ENCODE measurements around the gene CRADD. TPM values are rescaled to one million over a fixed set of nuclear protein-coding genes. Genes with fewer than 3 reads are reported as not detected.
"Not testable (repeated sequence)": the region's sequence is repeated elsewhere in the genome, so short reads cannot be mapped to it uniquely, and the experiment has no call there.

Gene CRADD
- total RNA-seq, 1 donor from 2014 or later: 10.3 TPM

- no peak for DNase-seq (ENCODE audit: low read depth)
These were observed 117.6 kb downstream of the CRADD start for GRCh38 chr12:93794738-93795137.

GRCh38 chr12:93795352-93795751 is 118.2 kb downstream of the CRADD start:
- no peak overlapping the region for H3K4me3 ChIP-seq (ENCODE audit: low read depth, low read length)
- DNase-seq (ENCODE audit: low read depth): no peak
- no peak for TF ChIP-seq CTCF (conservative IDR thresholded peaks at IDR 0.05; ENCODE audit: low read depth, low read length)

More at GRCh38 chr12:93794738-93795137, 117.6 kb downstream of the CRADD start:
- no peak overlapping the region for H3K4me3 ChIP-seq (ENCODE audit: low read depth, low read length)
- no peak for TF ChIP-seq CTCF (conservative IDR thresholded peaks at IDR 0.05; ENCODE audit: low read depth, low read length)

- DNase-seq (ENCODE audit: low read depth): no peak
- no peak for TF ChIP-seq CTCF (conservative IDR thresholded peaks at IDR 0.05; ENCODE audit: low read depth, low read length)
- no peak overlapping the region for H3K4me3 ChIP-seq (ENCODE audit: low read depth, low read length)
These were observed 119.6 kb downstream of the CRADD start for GRCh38 chr12:93796729-93797128.

GRCh38 chr12:93798279-93799151 is 121.3 kb downstream of the CRADD start:
- no peak overlapping the region for H3K4me3 ChIP-seq (ENCODE audit: low read depth, low read length)
- no peak for TF ChIP-seq CTCF (conservative IDR thresholded peaks at IDR 0.05; ENCODE audit: low read depth, low read length)
- DNase-seq (ENCODE audit: low read depth): no peak

- DNase-seq (ENCODE audit: low read depth): not testable (repeated sequence)
These were observed 124.5 kb downstream of the CRADD start for GRCh38 chr12:93801666-93802065.

GRCh38 chr12:93802293-93802692 is 125.1 kb downstream of the CRADD start:
- TF ChIP-seq CTCF (conservative IDR thresholded peaks at IDR 0.05; ENCODE audit: low read depth, low read length): no peak
- H3K4me3 ChIP-seq (ENCODE audit: low read depth, low read length): no peak overlapping the region
- no peak for DNase-seq (ENCODE audit: low read depth)

More at GRCh38 chr12:93801666-93802065, 124.5 kb downstream of the CRADD start:
- not testable (repeated sequence) for H3K4me3 ChIP-seq (ENCODE audit: low read depth, low read length)

- H3K4me3 ChIP-seq (ENCODE audit: low read depth, low read length): no peak overlapping the region
- DNase-seq (ENCODE audit: low read depth): no peak
- TF ChIP-seq CTCF (conservative IDR thresholded peaks at IDR 0.05; ENCODE audit: low read depth, low read length): peak; percentile 52
These were observed 125.7 kb downstream of the CRADD start for GRCh38 chr12:93802698-93803423.

Data from epithelial cell of proximal tubule (primary cell).